Ovary (tissue), 3 donors: Measurements from ENCODE around the gene PLEKHF1.

Source experiments
- EP300 ChIP-seq: sonication (generic); formaldehyde crosslinking; IDR thresholded peaks from one replicate; pipeline ENCODE4 v1.6.1; 2017; ENCODE audit warnings: antibody characterized with exemption
- TF ChIP-seq, protein P1 (sequence below), 3 donors: fragments of 450-650 bp in 2 of 3; fragments of 200-600 bp in 1 of 3; IDR thresholded peaks; one replicate each; pipeline versions ENCODE4 v1.5.1 to v1.8.0; 2016 to 2022; ENCODE audit warnings: antibody characterized with exemption in 3 of 3, mild to moderate bottlenecking in 1 of 3
- donor health status: DM: no; HTN: no; CAD: no.

DNA sequence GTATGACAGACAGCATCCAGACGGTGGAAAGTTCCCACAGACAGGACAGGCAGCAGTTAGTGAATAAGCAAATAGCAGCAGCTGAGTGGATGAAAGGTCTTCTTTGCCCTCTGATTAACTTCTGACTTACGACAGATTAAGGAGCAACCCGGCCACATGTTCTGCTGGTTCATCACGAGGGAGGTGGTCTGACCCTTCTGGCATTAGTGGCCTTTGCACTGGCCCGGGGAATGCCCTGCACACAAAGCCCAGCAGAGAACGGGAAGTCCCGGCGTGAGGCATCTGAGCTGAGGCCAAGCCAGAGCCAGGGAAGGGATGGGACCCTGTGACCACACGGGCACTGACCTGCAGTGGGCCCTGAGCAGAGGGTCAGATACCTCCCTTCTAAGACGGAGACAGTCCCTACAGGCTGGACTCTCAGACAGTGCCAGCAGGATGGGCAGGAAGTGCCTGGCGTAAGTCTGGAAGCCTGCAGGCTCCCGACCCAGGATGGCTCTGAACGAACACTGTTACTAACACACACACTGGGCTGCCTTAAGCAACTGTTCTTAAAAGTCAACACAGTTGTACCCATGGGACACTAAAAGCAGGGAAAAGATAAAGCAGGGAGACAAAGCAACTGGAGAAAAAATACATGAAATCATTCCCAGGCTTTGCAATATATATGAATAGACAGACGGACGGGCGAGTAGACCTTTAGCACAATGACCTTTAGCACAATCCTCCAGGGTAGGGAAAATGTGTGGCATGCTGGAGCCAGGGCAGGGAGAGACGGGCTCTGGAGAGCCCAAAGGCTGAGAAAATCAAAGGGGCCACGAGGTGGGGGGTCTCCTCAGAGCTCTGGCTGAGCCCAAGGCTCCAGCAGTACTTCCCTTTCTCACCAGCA, 43.5 kb downstream of the PLEKHF1 start:
- TF ChIP-seq, protein P1, sequence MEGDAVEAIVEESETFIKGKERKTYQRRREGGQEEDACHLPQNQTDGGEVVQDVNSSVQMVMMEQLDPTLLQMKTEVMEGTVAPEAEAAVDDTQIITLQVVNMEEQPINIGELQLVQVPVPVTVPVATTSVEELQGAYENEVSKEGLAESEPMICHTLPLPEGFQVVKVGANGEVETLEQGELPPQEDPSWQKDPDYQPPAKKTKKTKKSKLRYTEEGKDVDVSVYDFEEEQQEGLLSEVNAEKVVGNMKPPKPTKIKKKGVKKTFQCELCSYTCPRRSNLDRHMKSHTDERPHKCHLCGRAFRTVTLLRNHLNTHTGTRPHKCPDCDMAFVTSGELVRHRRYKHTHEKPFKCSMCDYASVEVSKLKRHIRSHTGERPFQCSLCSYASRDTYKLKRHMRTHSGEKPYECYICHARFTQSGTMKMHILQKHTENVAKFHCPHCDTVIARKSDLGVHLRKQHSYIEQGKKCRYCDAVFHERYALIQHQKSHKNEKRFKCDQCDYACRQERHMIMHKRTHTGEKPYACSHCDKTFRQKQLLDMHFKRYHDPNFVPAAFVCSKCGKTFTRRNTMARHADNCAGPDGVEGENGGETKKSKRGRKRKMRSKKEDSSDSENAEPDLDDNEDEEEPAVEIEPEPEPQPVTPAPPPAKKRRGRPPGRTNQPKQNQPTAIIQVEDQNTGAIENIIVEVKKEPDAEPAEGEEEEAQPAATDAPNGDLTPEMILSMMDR (IDR thresholded peaks at IDR 0.05) = no peak
- no peak for TF ChIP-seq EP300
